Keratinocyte (primary cell): Measurements from ENCODE around the gene ART4.

Source experiments
- EZH2 ChIP-seq: IDR thresholded peaks from one replicate; pipeline ENCODE4 v1.6.1; 2012; ENCODE audit warnings: inconsistent platforms, mild to moderate bottlenecking, low read length, moderate library complexity
- TF ChIP-seq, protein P1 (sequence below), 3 experiments: IDR thresholded peaks in 1 of 3; conservative IDR thresholded peaks in 1 of 3; optimal IDR thresholded peaks in 1 of 3; 2 replicates in 2 of 3; 3 replicates in 1 of 3; pipeline versions ENCODE3 to v1.5.1; 2011; ENCODE audit warnings: low read length in 3 of 3, mild to moderate bottlenecking in 3 of 3, moderate library complexity in 2 of 3, control low read depth in 1 of 3, inconsistent platforms in 1 of 3; ENCODE audit not compliant: insufficient read depth in 2 of 3; ENCODE audit errors: extremely low read depth in 1 of 3

- TF ChIP-seq, protein P1, sequence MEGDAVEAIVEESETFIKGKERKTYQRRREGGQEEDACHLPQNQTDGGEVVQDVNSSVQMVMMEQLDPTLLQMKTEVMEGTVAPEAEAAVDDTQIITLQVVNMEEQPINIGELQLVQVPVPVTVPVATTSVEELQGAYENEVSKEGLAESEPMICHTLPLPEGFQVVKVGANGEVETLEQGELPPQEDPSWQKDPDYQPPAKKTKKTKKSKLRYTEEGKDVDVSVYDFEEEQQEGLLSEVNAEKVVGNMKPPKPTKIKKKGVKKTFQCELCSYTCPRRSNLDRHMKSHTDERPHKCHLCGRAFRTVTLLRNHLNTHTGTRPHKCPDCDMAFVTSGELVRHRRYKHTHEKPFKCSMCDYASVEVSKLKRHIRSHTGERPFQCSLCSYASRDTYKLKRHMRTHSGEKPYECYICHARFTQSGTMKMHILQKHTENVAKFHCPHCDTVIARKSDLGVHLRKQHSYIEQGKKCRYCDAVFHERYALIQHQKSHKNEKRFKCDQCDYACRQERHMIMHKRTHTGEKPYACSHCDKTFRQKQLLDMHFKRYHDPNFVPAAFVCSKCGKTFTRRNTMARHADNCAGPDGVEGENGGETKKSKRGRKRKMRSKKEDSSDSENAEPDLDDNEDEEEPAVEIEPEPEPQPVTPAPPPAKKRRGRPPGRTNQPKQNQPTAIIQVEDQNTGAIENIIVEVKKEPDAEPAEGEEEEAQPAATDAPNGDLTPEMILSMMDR (optimal IDR thresholded peaks at IDR 0.05 in 1 of 3, IDR thresholded peaks at IDR 0.05 in 1 of 3, conservative IDR thresholded peaks at IDR 0.05 in 1 of 3; ENCODE audit: extremely low read depth in 1 of 3, insufficient read depth in 2 of 3, low read length in 3 of 3) = no peak
- no peak for TF ChIP-seq EZH2
Measured at GRCh38 chr12:14871247-14871646, 27.9 kb upstream of the ART4 start.
